Glomerular visceral epithelial cell (primary cell): ENCODE data around the gene GGT7.
A peak's percentile ranks its signal among the peaks of the same experiment; 100 is the strongest.
"Not testable (repeated sequence)": the region's sequence is repeated elsewhere in the genome, so short reads cannot be mapped to it uniquely, and the experiment has no call there.

Experiments used
- DNase-seq: peaks from one replicate; pipeline ENCODE4 v3.0.0-alpha.2; 2016; ENCODE audit errors: extremely low spot score

The GGT7 gene

GRCh38 chr20:34883087-34883688 lies 10.5 kb upstream of the GGT7 start:
- no peak for DNase-seq

GRCh38 chr20:34881689-34882088 lies 9.0 kb upstream of the GGT7 start:
- DNase-seq, result no peak

GRCh38 chr20:34880971-34881370 lies 8.3 kb upstream of the GGT7 start:
- not testable (repeated sequence) for DNase-seq

GRCh38 chr20:34880215-34880850 lies 7.7 kb upstream of the GGT7 start:
- DNase-seq, result no peak

GRCh38 chr20:34876406-34877282 lies 4.0 kb upstream of the GGT7 start, which contains the start of gene ACSS2:
Gene ACSS2, plus strand, starts transcription at chr20:34876612. Its CDS starts 34 bp downstream, at chr20:34876646.
- DNase-seq, result no peak

- DNase-seq, result peak; percentile 100
These were observed 3.2 kb upstream of the GGT7 start for GRCh38 chr20:34875642-34876405.

GRCh38 chr20:34874094-34874654 lies 1.5 kb upstream of the GGT7 start:
- peak; percentile 91 for DNase-seq

- no peak for DNase-seq
These were observed 982 bp upstream of the GGT7 start for GRCh38 chr20:34873583-34874093.

GRCh38 chr20:34871966-34872621 lies 562 bp downstream of the GGT7 start:
- peak; percentile 14 for DNase-seq

GRCh38 chr20:34871320-34871926 lies 1.2 kb downstream of the GGT7 start:
- no peak for DNase-seq

- DNase-seq, result no peak
These were observed 8.4 kb downstream of the GGT7 start for GRCh38 chr20:34864216-34864615.

- no peak for DNase-seq
These were observed 9.2 kb downstream of the GGT7 start for GRCh38 chr20:34863421-34863965.

- no peak for DNase-seq
These were observed 9.9 kb downstream of the GGT7 start for GRCh38 chr20:34862724-34863123.

GRCh38 chr20:34861386-34862084 lies 11.1 kb downstream of the GGT7 start:
- DNase-seq, result no peak

- DNase-seq, result no peak
These were observed 12.7 kb downstream of the GGT7 start for GRCh38 chr20:34859826-34860545.

- no peak for DNase-seq
These were observed 13.3 kb downstream of the GGT7 start for GRCh38 chr20:34859367-34859766.

GRCh38 chr20:34852298-34852697 lies 20.4 kb downstream of the GGT7 start:
- no peak for DNase-seq

GRCh38 chr20:34850969-34851368 lies 21.7 kb downstream of the GGT7 start:
- no peak for DNase-seq

GRCh38 chr20:34849778-34850177 lies 22.9 kb downstream of the GGT7 start:
- DNase-seq, result no peak
